ENCODE data around the gene TMEM132E.

The TMEM132E gene

DNA sequence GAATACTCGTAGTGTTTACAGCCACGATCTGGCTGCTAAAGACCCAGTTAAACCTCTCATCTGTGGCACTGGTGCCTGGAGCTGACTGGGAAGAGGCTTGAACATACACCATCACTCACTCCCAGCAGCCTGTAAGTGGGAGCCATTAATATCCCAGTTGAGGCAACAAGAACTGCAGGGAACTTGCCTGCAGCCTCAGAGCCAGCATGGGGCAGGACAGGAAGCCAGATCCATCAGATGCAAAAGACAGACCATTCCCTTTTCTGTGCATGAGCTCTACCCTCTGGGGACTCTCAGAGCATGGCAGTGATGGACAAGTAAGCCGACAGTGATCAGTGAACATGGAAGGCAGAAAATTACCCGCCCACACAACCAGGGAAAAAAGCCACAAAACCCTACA is 91.8 kb downstream of the TMEM132E start:
- Histone ChIP-seq H3K79me2 (ENCODE audit: insufficient read depth, low read length) (no peaks in the 10 kb centered on the region), H3K4me3 (ENCODE audit: low read depth in 1 of 2, low read length in 2 of 2) (no peak overlapping the region), H3K36me3 (ENCODE audit: insufficient read depth, low read length) (no peaks in the 10 kb centered on the region), H3K27ac (ENCODE audit: low read length) (no peak overlapping the region), H3K4me1 (ENCODE audit: insufficient read depth, low read length) (no peaks in the 10 kb centered on the region), H4K20me1 (ENCODE audit: insufficient read depth, low read length) (peaks cover 2% of the 10 kb centered on the region; the same call in 1 of the 2 replicates), H3K9me3 (ENCODE audit: insufficient read depth, low read length, severe bottlenecking) (no peaks in the 10 kb centered on the region), H3K4me2 (ENCODE audit: insufficient read depth, low read length) (no peak overlapping the region), H3K27me3 (ENCODE audit: insufficient read depth, low read length, poor library complexity) (peaks cover 3% of the 10 kb centered on the region), H2AFZ (ENCODE audit: low read depth, low read length) (no peak overlapping the region), H3K9ac (ENCODE audit: low read depth, low read length) (no peak overlapping the region)
- TF ChIP-seq EZH2 (IDR thresholded peaks at IDR 0.05; ENCODE audit: borderline replicate concordance, low read depth, low read length, severe bottlenecking), result no peak
- TF ChIP-seq CTCF (IDR thresholded peaks at IDR 0.05; ENCODE audit: borderline replicate concordance, extremely low read depth, low read length, poor library complexity, severe bottlenecking), result no peak
- ATAC-seq (ENCODE audit: insufficient read depth, low read depth) (no peak), DNase-seq (no peak)

DNA sequence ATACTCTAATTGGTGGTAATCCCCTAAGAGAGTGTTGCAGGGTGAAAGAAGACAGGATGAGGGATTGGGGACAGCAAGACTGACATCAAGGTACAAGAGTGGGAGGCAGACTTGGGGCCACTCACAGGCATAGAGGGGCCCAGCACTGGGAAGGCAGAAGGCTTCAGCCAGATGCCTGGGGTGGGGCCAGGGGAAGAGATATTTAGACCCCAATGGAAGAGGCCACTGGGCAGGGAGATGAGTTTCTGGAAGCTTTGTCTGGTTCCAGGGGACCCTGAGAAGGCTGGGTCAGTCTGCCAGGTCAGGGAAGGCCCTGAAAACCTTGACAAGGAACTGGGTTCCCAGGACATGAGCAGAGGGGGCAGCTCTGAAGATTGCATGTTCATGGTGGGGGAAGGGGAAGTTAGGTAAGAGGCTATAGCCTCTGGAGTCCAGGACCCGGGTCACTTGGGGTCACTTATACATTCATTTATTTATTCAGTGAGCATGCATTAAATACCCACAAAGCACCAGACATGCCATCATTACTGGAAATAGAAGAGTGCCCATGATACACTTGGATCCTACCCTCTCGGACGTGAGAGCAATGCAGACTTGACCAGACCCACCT is 92.9 kb downstream of the TMEM132E start:
- Histone ChIP-seq H3K9me3 (ENCODE audit: insufficient read depth, low read length, severe bottlenecking) (no peaks in the 10 kb centered on the region), H3K27me3 (ENCODE audit: insufficient read depth, low read length, poor library complexity) (peaks cover 3% of the 10 kb centered on the region), H3K79me2 (ENCODE audit: insufficient read depth, low read length) (no peaks in the 10 kb centered on the region), H2AFZ (ENCODE audit: low read depth, low read length) (no peak overlapping the region), H3K36me3 (ENCODE audit: insufficient read depth, low read length) (no peaks in the 10 kb centered on the region), H3K4me2 (ENCODE audit: insufficient read depth, low read length) (no peak overlapping the region), H3K4me3 (ENCODE audit: low read depth in 1 of 2, low read length in 2 of 2) (no peak overlapping the region), H3K27ac (ENCODE audit: low read length) (no peak overlapping the region), H4K20me1 (ENCODE audit: insufficient read depth, low read length) (peaks cover 2% of the 10 kb centered on the region; the same call in 1 of the 2 replicates), H3K9ac (ENCODE audit: low read depth, low read length) (no peak overlapping the region), H3K4me1 (ENCODE audit: insufficient read depth, low read length) (no peaks in the 10 kb centered on the region)
- ATAC-seq (ENCODE audit: insufficient read depth, low read depth), result no peak
- TF ChIP-seq EZH2 (IDR thresholded peaks at IDR 0.05; ENCODE audit: borderline replicate concordance, low read depth, low read length, severe bottlenecking) (no peak), CTCF (IDR thresholded peaks at IDR 0.05; ENCODE audit: borderline replicate concordance, extremely low read depth, low read length, poor library complexity, severe bottlenecking) (no peak)
- DNase-seq, result no peak

- DNase-seq (no peak), ATAC-seq (ENCODE audit: insufficient read depth, low read depth) (no peak)
- Histone ChIP-seq H3K79me2 (ENCODE audit: insufficient read depth, low read length) (no peaks in the 10 kb centered on the region), H3K4me2 (ENCODE audit: insufficient read depth, low read length) (no peak overlapping the region), H3K4me1 (ENCODE audit: insufficient read depth, low read length) (no peaks in the 10 kb centered on the region), H2AFZ (ENCODE audit: low read depth, low read length) (no peak overlapping the region), H3K9ac (ENCODE audit: low read depth, low read length) (no peak overlapping the region), H3K36me3 (ENCODE audit: insufficient read depth, low read length) (no peaks in the 10 kb centered on the region), H3K27me3 (ENCODE audit: insufficient read depth, low read length, poor library complexity) (no peaks in the 10 kb centered on the region), H3K27ac (ENCODE audit: low read length) (no peak overlapping the region), H4K20me1 (ENCODE audit: insufficient read depth, low read length) (peaks cover 2% of the 10 kb centered on the region; the same call in 1 of the 2 replicates), H3K9me3 (ENCODE audit: insufficient read depth, low read length, severe bottlenecking) (no peaks in the 10 kb centered on the region), H3K4me3 (ENCODE audit: low read depth in 1 of 2, low read length in 2 of 2) (no peak overlapping the region)
- no peak for TF ChIP-seq EZH2 (IDR thresholded peaks at IDR 0.05; ENCODE audit: borderline replicate concordance, low read depth, low read length, severe bottlenecking)
- no peak for TF ChIP-seq CTCF (IDR thresholded peaks at IDR 0.05; ENCODE audit: borderline replicate concordance, extremely low read depth, low read length, poor library complexity, severe bottlenecking)
These were observed 94.1 kb downstream of the TMEM132E start for GRCh38 chr17:34673516-34673915.
